ENCODE data around the gene SLC40A1.
A peak's percentile ranks its signal among the peaks of the same experiment; 100 is the strongest.

The SLC40A1 gene

GRCh38 chr2:189601043-189601442, 20.5 kb upstream of the SLC40A1 start:
- DNase-seq (ENCODE audit: low spot score), result no peak

- no peak for DNase-seq (ENCODE audit: low spot score)
Observed at GRCh38 chr2:189599245-189599644, 18.7 kb upstream of the SLC40A1 start.

GRCh38 chr2:189595417-189595816, 14.8 kb upstream of the SLC40A1 start:
- DNase-seq (ENCODE audit: low spot score), result no peak

GRCh38 chr2:189594305-189594704, 13.7 kb upstream of the SLC40A1 start:
- no peak for DNase-seq (ENCODE audit: low spot score)

GRCh38 chr2:189593115-189593514, 12.5 kb upstream of the SLC40A1 start:
- no peak for DNase-seq (ENCODE audit: low spot score)

DNA sequence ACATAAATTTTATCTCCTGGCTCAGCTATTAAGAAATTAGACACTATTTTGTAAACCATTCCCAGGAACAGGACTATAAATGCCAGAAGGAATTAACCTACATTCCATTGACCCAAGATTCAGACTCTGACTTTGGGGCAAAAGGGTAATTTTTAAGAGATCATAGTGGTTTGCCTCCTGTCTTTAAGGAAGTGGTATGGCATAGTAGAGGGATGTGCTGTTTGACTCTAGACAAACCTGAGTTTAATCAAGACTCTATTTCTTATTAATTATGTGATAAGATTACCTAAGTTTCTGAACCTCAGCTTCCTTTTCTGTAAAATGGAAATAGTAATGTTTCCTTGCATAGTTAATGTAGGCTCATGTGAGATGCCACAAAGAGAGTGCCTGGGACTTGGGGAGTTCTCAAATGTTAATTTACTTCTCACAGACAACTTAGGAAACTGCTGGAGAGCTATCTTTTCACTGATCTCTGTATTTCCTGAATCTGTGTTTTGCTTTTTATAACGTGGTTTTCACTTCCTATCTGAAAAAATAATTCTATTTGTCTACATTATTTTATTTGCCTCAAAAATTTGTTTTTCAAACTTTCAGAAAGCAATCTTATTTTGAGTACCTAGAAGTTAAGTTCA, 11.9 kb upstream of the SLC40A1 start:
- DNase-seq (ENCODE audit: low spot score), result no peak

- no peak for DNase-seq (ENCODE audit: low spot score)
Observed at GRCh38 chr2:189587780-189588179, 7.2 kb upstream of the SLC40A1 start.

DNA sequence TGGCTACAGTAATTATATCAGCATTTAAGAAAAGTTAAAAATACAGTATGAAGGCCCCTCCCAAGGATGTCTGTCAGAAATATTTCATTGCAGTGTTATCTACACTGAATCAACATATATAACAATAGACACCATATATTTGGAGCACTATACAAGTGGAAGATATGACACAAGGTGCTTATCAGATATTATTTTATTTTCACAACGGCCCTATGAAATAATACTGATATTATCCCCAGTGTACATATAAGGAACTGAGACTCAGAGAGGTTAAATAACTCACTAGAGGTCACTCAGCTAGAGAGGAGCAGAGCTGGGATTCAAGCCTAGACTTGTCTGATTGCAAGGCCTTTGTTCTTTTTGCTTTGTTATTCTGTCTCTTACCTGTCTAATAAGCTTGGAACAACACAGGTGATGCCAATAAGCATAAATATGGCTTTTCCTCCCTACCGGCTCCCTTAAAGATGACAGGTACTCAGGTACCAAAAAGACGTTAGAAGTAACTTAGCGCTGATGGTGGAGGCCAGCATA, 4.7 kb upstream of the SLC40A1 start:
- no peak for DNase-seq (ENCODE audit: low spot score)

- no peak for DNase-seq (ENCODE audit: low spot score)
Observed at GRCh38 chr2:189584686-189585085, 4.1 kb upstream of the SLC40A1 start.

DNA sequence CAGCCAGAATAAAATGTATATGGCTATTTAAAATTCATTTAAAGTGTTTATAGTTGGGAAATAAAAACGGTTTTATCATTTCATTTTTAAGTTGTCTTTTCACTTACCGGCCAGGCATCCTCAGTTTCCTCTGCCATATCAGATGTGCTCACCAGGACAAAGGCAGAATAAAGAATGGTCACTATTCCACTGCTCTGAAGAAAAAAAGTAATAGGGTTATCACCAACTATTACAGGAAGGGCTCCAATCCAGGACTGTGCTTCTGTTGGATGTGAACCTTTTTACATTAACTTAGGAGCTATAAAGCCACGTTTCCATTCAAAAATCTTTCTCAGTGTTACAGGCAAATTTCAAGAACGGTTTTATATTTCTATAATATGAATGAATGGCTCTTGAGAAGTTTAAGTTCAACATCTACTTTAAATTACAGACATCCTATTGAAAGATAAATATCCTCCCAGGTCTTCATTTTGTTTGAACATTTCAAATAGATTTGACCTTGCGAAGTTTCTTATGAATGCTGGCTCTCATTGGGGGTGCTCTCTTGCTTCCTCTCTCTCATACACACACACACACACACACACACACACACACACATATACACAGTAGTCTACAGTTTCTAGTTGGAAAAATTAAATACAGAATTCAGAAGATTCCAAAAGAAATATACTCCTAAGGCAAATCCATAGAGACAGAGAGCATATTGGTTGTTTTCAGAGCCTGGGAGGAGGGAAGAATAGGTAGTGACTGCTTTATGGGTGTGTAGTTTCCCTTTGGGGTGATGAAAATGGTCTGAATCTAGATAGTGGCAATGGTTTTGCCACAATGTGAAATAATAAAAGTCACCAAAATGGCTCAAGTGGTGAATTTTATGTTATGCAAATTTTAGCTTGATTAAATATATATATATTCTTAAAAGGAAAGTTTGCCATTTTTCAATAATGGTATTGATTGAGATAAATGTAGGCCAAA, 2.9 kb upstream of the SLC40A1 start:
- DNase-seq (ENCODE audit: low spot score), result no peak

DNA sequence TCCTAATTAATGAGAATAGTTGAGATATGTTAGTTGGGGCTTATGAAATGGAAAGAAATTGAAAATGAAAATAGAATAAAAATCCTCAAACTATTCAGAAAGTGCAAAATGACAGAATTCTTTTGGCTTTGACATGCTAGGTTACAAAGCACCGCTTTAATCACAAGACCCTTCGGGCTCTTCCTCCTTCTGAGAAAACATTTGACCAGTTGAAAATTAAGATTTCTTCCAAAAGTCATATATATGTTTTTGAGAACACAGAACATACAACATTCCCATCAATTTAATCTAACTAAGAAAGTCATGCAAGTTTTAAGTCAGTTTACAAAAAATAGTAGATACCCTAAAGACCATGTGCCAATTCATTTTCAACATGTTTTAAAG, 2.2 kb upstream of the SLC40A1 start:
- no peak for DNase-seq (ENCODE audit: low spot score)

DNA sequence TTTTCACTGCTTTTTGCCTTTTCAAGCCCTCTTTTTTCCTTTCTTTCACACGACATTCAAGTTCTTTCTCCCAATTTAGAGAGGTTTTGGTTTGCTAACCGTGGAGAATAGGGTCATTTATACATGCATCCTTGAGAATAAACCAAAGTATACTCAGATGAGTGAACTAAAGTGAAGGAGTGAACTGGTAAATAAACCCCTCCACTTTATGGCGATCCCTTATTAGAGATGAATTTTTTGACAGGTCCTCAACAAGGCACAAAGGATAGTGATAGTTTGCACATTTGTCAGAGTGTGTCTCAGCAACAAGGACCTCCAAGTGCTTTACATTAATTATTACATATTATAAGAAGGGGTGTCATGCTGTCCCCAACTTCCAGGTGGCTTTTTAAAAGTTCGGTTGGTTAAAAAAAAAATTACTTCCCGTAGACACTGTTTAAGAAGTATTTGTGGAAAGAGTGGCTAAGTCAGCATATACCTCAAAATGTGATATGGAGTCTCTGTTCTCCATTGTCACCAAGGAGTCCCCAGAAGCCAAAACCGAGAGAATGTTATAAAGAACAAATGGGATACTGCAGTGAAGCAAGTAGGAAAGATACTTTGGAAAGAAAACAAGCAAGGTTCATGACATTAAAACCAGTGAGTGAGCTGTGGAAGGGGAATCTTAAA, 1.7 kb upstream of the SLC40A1 start:
- DNase-seq (ENCODE audit: low spot score), result no peak

DNA sequence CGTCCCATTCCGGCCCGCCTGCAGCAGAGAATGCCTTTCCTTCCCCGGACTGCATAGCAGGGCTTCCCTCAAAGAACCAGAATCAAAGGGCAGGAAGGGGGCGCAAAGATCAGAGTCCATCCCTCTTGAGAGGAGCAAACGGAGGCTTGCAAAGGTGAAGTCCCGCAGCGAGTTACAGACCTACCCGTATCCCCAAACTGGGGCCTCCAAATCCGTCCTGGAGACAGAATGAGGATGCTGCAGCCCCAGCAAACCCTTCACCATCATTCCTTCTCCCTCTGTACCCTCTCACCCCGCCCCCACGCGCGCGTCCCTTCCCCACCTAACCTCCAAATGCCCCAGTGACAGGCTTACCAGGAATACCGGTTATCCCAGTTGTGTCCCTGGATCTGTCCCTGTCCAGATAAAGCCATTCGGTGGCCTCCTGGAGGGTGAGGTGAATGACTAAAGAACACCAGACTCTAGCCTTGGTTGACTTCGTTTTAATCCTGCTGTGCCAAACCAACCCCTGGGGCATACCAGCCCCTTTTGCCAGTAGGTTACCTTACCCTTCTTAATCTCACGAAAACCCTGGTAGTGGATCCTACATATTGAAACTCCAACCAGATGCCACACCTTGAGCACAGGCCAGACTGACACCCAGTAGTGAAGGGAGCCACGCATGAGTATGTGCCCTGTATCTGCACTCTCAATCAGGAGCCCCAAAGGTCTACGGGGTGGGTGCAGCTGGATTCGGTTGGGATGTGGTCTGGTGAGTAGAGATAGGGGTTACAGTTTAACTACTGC, 961 bp upstream of the SLC40A1 start:
- peak; percentile 12 for DNase-seq (ENCODE audit: low spot score)

DNA sequence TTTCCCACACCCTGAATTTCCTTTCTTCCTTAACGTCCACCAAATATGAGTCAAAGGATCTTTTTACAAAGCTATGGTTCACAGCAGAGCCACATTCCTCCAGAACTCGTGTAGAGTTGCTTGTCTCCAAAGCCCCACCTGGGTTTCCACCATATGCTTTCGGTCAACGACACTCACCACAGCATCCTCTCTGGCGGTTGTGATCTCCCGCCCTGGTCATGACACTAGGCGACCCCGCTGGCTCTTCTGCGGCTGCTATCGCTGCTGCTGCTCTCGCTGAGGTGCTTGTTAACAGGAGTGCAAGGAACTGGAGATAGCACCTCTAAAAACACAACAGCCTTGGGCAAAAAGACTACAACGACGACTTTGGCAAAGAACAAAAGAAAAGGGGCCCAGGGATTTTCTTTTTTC, 340 bp downstream of the SLC40A1 start:
- DNase-seq (ENCODE audit: low spot score), result peak; percentile 24

DNA sequence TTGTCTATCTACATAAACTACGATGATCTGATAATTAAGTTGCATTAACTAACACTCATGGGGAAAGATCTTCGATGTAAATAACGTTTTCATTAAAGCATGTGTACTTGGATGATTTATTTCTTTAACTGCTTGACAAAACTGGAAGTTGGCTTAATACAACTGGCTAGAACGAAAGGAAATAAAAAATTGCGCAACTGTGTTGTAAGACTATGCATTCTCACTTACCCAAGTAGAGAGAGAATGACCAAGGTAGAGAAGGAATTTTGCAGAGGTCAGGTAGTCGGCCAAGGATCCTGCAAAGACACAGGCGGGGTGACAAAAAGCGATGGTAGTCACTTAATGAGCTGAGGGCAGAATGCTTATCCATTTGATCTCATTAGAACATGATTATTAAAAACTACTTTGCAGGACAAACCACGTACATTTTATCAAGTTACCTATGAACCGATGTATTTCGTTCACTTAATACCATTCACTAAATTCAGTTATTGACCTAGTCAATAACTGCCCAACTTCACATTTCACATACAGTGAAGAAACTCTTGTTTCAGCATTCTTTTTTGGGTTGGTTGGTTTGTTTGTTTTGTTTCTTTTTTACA, 900 bp downstream of the SLC40A1 start:
- DNase-seq (ENCODE audit: low spot score), result no peak

- DNase-seq (ENCODE audit: low spot score), result no peak
Observed at GRCh38 chr2:189578272-189578950, 2.2 kb downstream of the SLC40A1 start.

DNA sequence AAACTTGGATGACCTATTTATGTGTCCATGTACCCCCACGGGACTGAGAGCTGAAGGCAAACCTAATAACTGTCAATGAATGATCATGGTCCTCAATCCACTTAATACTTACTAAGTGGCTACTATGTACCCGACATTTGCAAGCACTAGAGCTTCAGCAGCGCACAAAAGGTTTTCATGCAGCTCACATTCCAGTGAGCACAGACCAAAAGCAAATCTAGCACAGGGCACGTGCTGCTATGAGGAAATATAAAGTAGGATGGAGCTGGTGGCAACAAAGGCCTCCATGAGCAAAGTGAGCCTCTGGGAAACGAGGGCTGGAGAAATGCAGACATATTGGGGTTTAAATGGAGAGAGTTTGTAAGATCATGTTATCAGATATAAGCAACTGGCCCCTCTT, 3.5 kb downstream of the SLC40A1 start:
- no peak for DNase-seq (ENCODE audit: low spot score)

DNA sequence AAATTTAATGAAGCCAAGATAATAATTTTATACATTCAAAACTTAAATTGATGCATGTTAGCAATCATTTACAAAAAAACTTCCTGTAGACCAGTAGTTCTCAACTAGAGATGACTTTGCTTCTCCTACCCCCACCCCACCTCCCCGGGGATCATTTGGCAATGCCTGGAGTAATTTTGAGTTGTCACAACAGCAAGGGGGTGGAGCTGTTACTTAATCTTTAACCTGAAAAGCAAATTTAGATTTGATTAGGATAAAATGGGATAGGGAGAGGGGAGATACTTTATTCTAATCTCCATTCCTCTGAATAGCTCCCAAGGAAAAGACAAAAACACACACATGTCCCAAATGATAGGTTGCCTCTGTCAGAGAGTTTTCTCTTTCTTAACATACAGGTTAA, 4.2 kb downstream of the SLC40A1 start:
- DNase-seq (ENCODE audit: low spot score), result no peak

DNA sequence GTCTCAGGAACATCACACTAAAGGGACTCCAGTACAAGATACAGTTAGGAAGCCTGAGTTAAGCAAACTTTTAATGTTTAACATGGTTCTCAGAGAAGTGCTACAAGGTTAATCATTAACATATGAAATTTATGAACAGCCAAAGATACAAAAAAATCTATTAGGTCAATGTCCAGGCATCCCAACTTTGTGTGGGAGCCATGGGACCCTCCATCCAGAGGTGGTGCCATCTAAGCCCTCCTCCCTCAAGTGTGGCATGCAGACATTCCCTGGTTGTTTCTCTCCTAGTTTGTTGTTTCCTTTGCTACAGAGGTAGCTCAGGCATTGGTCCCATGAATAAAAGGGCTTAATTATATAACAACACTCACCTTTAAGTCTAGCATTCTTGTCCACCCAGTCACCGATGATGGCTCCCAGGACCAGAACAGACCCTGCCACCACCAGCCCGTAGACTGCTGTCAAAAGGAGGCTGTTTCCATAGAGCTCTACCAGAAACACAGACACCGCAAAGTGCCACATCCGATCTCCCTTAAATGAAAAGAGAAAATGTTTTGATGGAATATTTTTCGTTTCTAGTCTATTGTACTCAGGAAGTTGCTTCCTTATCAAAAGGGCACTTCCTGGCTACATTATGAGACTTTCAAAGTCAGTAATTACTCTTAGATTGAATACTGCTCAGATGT, 5.7 kb downstream of the SLC40A1 start:
- no peak for DNase-seq (ENCODE audit: low spot score)

DNA sequence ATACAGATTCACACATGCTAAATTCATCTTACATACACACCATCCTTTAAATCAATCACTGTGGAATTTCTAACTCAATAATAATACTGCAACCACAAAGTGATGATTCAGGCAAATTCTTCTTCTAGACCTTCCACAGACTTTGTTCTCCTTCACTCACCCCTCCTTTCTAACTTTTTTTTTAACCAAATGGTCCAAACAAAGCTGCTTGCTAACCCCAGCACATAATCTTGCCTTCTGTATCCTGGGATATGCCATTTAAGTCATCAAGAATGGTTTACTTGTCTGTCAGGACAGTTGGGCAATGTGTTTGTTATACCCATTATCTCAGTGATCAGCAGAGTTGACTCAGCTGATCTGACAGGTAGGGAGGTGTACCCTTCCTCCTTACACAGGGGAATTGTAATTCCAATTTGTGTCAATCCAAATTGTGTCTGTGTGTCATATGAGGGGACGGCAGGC, 10.0 kb downstream of the SLC40A1 start:
- peak; percentile 36 for DNase-seq (ENCODE audit: low spot score)
